ENCODE data around the gene MRPL37. TPM values are rescaled to one million over a fixed set of nuclear protein-coding genes. Genes with fewer than 3 reads are reported as not detected.

The MRPL37 gene
- polyA plus RNA-seq, 3 donors = 7.5 to 47.8 (median 42.5) TPM

GRCh38 chr1:54223441-54224202 lies 23.7 kb downstream of the MRPL37 start:
- TF ChIP-seq CTCF (IDR thresholded peaks at IDR 0.05) = no peak
- Histone ChIP-seq H3K4me2 (replicated peaks; ENCODE audit: extremely low read depth, low read length, poor library complexity, severe bottlenecking) (no peak overlapping the region), H3K27ac (ENCODE audit: low read depth in 1 of 2, low read length in 2 of 2) (no peak overlapping the region), H3K4me3 (replicated peaks in 1 of 3; ENCODE audit: low read depth in 2 of 3, low read length in 3 of 3) (no peak overlapping the region), H3K36me3 (replicated peaks in 1 of 2; ENCODE audit: control insufficient read depth in 1 of 2, insufficient read depth in 2 of 2, low read length in 2 of 2) (peaks cover 4 to 15% of the 10 kb centered on the region in 2 donors), H3K9me3 (replicated peaks in 1 of 2; ENCODE audit: control insufficient read depth in 1 of 2, insufficient read depth in 1 of 2, low read length in 2 of 2) (no peaks in the 10 kb centered on the region), H4K20me1 (ENCODE audit: insufficient read depth, low read length) (peaks cover 8% of the 10 kb centered on the region), H2AFZ (ENCODE audit: insufficient read depth, low read depth, low read length, poor library complexity, severe bottlenecking) (no peak overlapping the region), H3K27me3 (ENCODE audit: control insufficient read depth in 2 of 2, insufficient read depth in 2 of 2, low read length in 2 of 2) (no peaks in the 10 kb centered on the region), H3K4me1 (ENCODE audit: control insufficient read depth in 1 of 2, insufficient read depth in 2 of 2, low read length in 2 of 2) (peaks cover 36 to 37% of the 10 kb centered on the region in 2 donors), H3K79me2 (ENCODE audit: insufficient read depth, low read length) (no peaks in the 10 kb centered on the region), H3K9ac (ENCODE audit: insufficient read depth, low read length, poor library complexity, severe bottlenecking) (no peak overlapping the region)
- Mint-ChIP-seq H3K4me1 (peaks cover 41% of the 10 kb centered on the region), H3K36me3 (peaks cover 39 to 49% of the 10 kb centered on the region in 2 donors), H3K4me3 (no peak overlapping the region), H3K27me3 (ENCODE audit: low read depth in 3 of 3) (peaks cover 0 to 3% (median 0%) of the 10 kb centered on the region in 3 donors), H3K9me3 (no peaks in the 10 kb centered on the region), H3K27ac (no peak overlapping the region)
- WGBS (ENCODE audit: insufficient coverage) = 99% methylated on average over 15 of the region's 16 CpGs
- no peak for DNase-seq
- intact Hi-C loops (cut with micrococcal nuclease) = loop anchor here in 1 of 2 donors (10.0 kb wide), 1 partner anchor 181 kb away; the partner anchor contains the start of gene SSBP3

GRCh38 chr1:54224233-54224632 lies 24.3 kb downstream of the MRPL37 start:
- peaks cover 0 to 3% (median 0%) of the 10 kb centered on the region in 3 donors for H3K27me3 Mint-ChIP-seq (ENCODE audit: low read depth in 3 of 3)
- Histone ChIP-seq H3K36me3 (replicated peaks in 1 of 2; ENCODE audit: control insufficient read depth in 1 of 2, insufficient read depth in 2 of 2, low read length in 2 of 2) (peaks cover 0 to 9% of the 10 kb centered on the region in 2 donors), H2AFZ (ENCODE audit: insufficient read depth, low read depth, low read length, poor library complexity, severe bottlenecking) (no peak overlapping the region), H3K9ac (ENCODE audit: insufficient read depth, low read length, poor library complexity, severe bottlenecking) (no peak overlapping the region), H3K27me3 (ENCODE audit: control insufficient read depth in 2 of 2, insufficient read depth in 2 of 2, low read length in 2 of 2) (no peaks in the 10 kb centered on the region), H3K27ac (ENCODE audit: low read depth in 1 of 2, low read length in 2 of 2) (no peak overlapping the region), H4K20me1 (ENCODE audit: insufficient read depth, low read length) (peaks cover 8% of the 10 kb centered on the region), H3K79me2 (ENCODE audit: insufficient read depth, low read length) (no peaks in the 10 kb centered on the region), H3K4me2 (replicated peaks; ENCODE audit: extremely low read depth, low read length, poor library complexity, severe bottlenecking) (no peak overlapping the region), H3K4me3 (replicated peaks in 1 of 3; ENCODE audit: low read depth in 2 of 3, low read length in 3 of 3) (no peak overlapping the region), H3K4me1 (ENCODE audit: control insufficient read depth in 1 of 2, insufficient read depth in 2 of 2, low read length in 2 of 2) (peaks cover 36 to 40% of the 10 kb centered on the region in 2 donors), H3K9me3 (replicated peaks in 1 of 2; ENCODE audit: control insufficient read depth in 1 of 2, insufficient read depth in 1 of 2, low read length in 2 of 2) (no peaks in the 10 kb centered on the region)
- DNase-seq = no peak
- WGBS (ENCODE audit: insufficient coverage) = 94% methylated on average over 6 of the region's 6 CpGs
- no peak overlapping the region for H3K27ac Mint-ChIP-seq
- H3K4me1 Mint-ChIP-seq = peaks cover 43% of the 10 kb centered on the region
- no peak overlapping the region for H3K4me3 Mint-ChIP-seq
- no peak for TF ChIP-seq CTCF (IDR thresholded peaks at IDR 0.05)
- no peaks in the 10 kb centered on the region for H3K9me3 Mint-ChIP-seq
- intact Hi-C loops (cut with micrococcal nuclease) = loop anchor here in 1 of 2 donors (10.0 kb wide), 1 partner anchor 181 kb away; the partner anchor contains the start of gene SSBP3
- H3K36me3 Mint-ChIP-seq = peaks cover 37 to 49% of the 10 kb centered on the region in 2 donors
